NT2/D1 (cell line): ENCODE data around the gene RNASE11.

ENCODE experiments used
- DNase-seq: peaks from one replicate; pipeline ENCODE4 v3.0.0-alpha.2; 2011; ENCODE audit warnings: low read depth, low spot score
- H3K27me3 ChIP-seq: 2 replicates; pipeline ENCODE4 v1.6.0; 2011; ENCODE audit warnings: mild to moderate bottlenecking; ENCODE audit not compliant: insufficient read length, insufficient read depth
- H3K36me3 ChIP-seq: 2 replicates; pipeline ENCODE4 v1.6.1; 2011; ENCODE audit warnings: mild to moderate bottlenecking, low read length, mixed read lengths; ENCODE audit not compliant: insufficient read depth, insufficient read length
- H3K4me1 ChIP-seq: 2 replicates; pipeline ENCODE4 v1.5.1; 2011; ENCODE audit not compliant: insufficient read depth, insufficient read length
- H3K4me3 ChIP-seq: 2 replicates; pipeline ENCODE4 v1.5.1; 2011; ENCODE audit warnings: low read depth; ENCODE audit not compliant: insufficient read length
- H3K9ac ChIP-seq: 2 replicates; pipeline ENCODE4 v1.6.0; 2011; ENCODE audit warnings: low read depth; ENCODE audit not compliant: insufficient read length
- H3K9me3 ChIP-seq: 2 replicates; pipeline ENCODE4 v1.5.1; 2011; ENCODE audit warnings: mild to moderate bottlenecking, low read length; ENCODE audit not compliant: insufficient read depth
- SUZ12 ChIP-seq: IDR thresholded peaks from 2 replicates; pipeline ENCODE4 v1.6.1; 2011; ENCODE audit not compliant: insufficient read length, insufficient read depth; ENCODE audit errors: extremely low read depth
- YY1 ChIP-seq: IDR thresholded peaks from 2 replicates; pipeline ENCODE4 v1.6.1; 2011; ENCODE audit not compliant: insufficient read length, insufficient read depth
- ZNF274 ChIP-seq: IDR thresholded peaks from 2 replicates; pipeline ENCODE4 v1.6.1; 2011; ENCODE audit warnings: mild to moderate bottlenecking, low read depth, low read length

Gene RNASE11

GRCh38 chr14:20556500-20557211 lies 31.1 kb downstream of the RNASE11 start:
- TF ChIP-seq YY1: no peak
- no peak for TF ChIP-seq SUZ12
- no peak for TF ChIP-seq ZNF274
- H3K9me3 ChIP-seq: no peaks in the 10 kb centered on the region; the same call in 1 of the 2 replicates
- no peaks in the 10 kb centered on the region for H3K36me3 ChIP-seq
- peaks cover 3% of the 10 kb centered on the region for H3K4me1 ChIP-seq
- no peak overlapping the region for H3K9ac ChIP-seq
- H3K27me3 ChIP-seq: no peaks in the 10 kb centered on the region
- H3K4me3 ChIP-seq: no peak overlapping the region
- DNase-seq: no peak

- no peak for DNase-seq
- Histone ChIP-seq H3K36me3 (no peaks in the 10 kb centered on the region), H3K9me3 (no peaks in the 10 kb centered on the region; the same call in 1 of the 2 replicates), H3K9ac (no peak overlapping the region), H3K27me3 (no peaks in the 10 kb centered on the region), H3K4me3 (no peak overlapping the region), H3K4me1 (peaks cover 3% of the 10 kb centered on the region)
- no peak for TF ChIP-seq SUZ12
- no peak for TF ChIP-seq ZNF274
- no peak for TF ChIP-seq YY1
Observed at GRCh38 chr14:20555845-20556244, 32.0 kb downstream of the RNASE11 start.

- TF ChIP-seq SUZ12: no peak
- TF ChIP-seq YY1: no peak
- TF ChIP-seq ZNF274: no peak
- DNase-seq: no peak
- Histone ChIP-seq H3K4me1 (no peaks in the 10 kb centered on the region), H3K36me3 (no peaks in the 10 kb centered on the region), H3K27me3 (no peaks in the 10 kb centered on the region), H3K9me3 (no peaks in the 10 kb centered on the region), H3K4me3 (no peak overlapping the region), H3K9ac (no peak overlapping the region)
Observed at GRCh38 chr14:20553024-20553423, 34.8 kb downstream of the RNASE11 start.

- H3K9ac ChIP-seq: no peak overlapping the region
- TF ChIP-seq YY1 (no peak), ZNF274 (no peak), SUZ12 (no peak)
- H3K9me3 ChIP-seq: no peaks in the 10 kb centered on the region
- no peaks in the 10 kb centered on the region for H3K36me3 ChIP-seq
- no peak overlapping the region for H3K4me3 ChIP-seq
- no peaks in the 10 kb centered on the region for H3K27me3 ChIP-seq
- DNase-seq: no peak
- H3K4me1 ChIP-seq: no peaks in the 10 kb centered on the region
Observed at GRCh38 chr14:20551606-20552005, 36.2 kb downstream of the RNASE11 start.

- no peaks in the 10 kb centered on the region for H3K4me1 ChIP-seq
- H3K27me3 ChIP-seq: no peaks in the 10 kb centered on the region
- no peak for DNase-seq
- TF ChIP-seq SUZ12: no peak
- no peak for TF ChIP-seq YY1
- no peak for TF ChIP-seq ZNF274
- no peak overlapping the region for H3K4me3 ChIP-seq
- no peaks in the 10 kb centered on the region for H3K9me3 ChIP-seq
- no peaks in the 10 kb centered on the region for H3K36me3 ChIP-seq
- H3K9ac ChIP-seq: no peak overlapping the region
Observed at GRCh38 chr14:20550926-20551325, 36.9 kb downstream of the RNASE11 start.

- no peaks in the 10 kb centered on the region for H3K36me3 ChIP-seq
- no peak overlapping the region for H3K9ac ChIP-seq
- TF ChIP-seq ZNF274 (no peak), YY1 (no peak), SUZ12 (no peak)
- no peaks in the 10 kb centered on the region for H3K4me1 ChIP-seq
- no peak for DNase-seq
- no peaks in the 10 kb centered on the region for H3K9me3 ChIP-seq
- no peaks in the 10 kb centered on the region for H3K27me3 ChIP-seq
- no peak overlapping the region for H3K4me3 ChIP-seq
Observed at GRCh38 chr14:20548414-20549158, 39.2 kb downstream of the RNASE11 start.

GRCh38 chr14:20546877-20547276 lies 40.9 kb downstream of the RNASE11 start:
- DNase-seq: no peak
- Histone ChIP-seq H3K4me1 (no peaks in the 10 kb centered on the region), H3K9ac (no peak overlapping the region), H3K9me3 (no peaks in the 10 kb centered on the region), H3K27me3 (no peaks in the 10 kb centered on the region), H3K36me3 (no peaks in the 10 kb centered on the region), H3K4me3 (no peak overlapping the region)
- TF ChIP-seq SUZ12: no peak
- TF ChIP-seq ZNF274: no peak
- TF ChIP-seq YY1: no peak
